GM19351 (cell line): ENCODE measurements around the gene CHRM2.

Source experiments
- ATAC-seq: cut with Tn5 transposase; IDR thresholded peaks from one replicate; pipeline ENCODE4 v1.9.1; 2021; ENCODE audit warnings: mild to moderate bottlenecking, moderate library complexity; ENCODE audit not compliant: unreplicated experiment

The CHRM2 gene

DNA sequence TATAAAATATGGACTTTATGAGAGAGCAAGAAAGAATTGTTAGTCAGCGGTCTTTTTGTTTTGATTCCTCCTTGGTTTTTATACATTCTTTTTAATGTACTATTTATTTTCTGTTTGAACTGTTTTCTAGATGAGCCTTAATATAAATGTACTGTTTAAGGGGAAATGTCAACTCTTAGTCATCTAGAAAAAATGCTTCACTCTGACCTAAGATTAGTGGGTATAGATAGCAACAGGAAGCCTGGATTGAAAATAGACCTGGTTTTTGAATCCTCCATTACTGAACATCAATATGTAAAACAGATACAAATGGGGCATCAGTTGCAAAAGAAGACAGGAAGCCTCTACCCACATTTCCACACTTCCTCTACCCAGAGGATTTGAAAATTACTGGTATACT, 87.8 kb downstream of the CHRM2 start:
- ATAC-seq, result no peak

- no peak for ATAC-seq
These were observed 88.2 kb downstream of the CHRM2 start for GRCh38 chr7:136956671-136957070.

DNA sequence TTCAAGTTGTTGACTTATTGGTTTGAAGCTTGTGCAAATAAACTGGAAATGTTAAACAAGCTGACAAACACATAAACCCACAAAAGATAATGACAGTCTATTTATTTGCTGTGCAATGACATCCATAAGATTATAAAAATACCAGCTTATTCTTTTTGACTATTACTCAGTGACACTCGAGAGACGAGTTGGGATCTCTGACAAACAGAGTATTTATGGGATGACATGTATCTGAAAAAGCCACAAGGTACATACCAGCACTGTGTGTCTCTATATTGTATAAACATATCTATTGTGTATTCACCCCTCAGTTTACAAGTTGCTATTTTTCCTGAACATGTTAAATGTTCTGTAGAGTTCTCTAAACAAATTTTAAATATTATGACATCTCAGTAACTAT, 88.9 kb downstream of the CHRM2 start:
- no peak for ATAC-seq

DNA sequence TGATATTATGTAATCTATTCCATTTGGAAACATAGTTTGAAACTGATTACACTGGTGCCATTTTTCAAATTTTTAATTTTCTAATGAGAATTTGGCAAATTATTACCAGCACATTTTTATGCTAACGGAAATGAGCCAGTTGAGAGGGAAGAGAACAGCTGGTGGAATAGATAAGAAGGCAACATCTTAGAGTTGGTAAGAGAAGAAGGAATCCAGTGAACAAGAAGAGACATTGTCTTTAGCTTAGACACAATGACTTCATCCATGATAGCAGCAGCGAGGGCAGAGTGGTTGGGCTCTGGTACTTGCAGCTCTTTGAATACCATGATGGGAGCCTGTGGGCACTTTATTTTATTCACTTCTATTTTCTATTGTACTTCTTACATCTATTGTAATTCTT, 89.6 kb downstream of the CHRM2 start:
- ATAC-seq, result no peak

GRCh38 chr7:136964347-136964746, 95.9 kb downstream of the CHRM2 start:
- ATAC-seq, result no peak

GRCh38 chr7:136966825-136967224, 98.4 kb downstream of the CHRM2 start:
- no peak for ATAC-seq

GRCh38 chr7:136969761-136970160, 101.3 kb downstream of the CHRM2 start:
- no peak for ATAC-seq

DNA sequence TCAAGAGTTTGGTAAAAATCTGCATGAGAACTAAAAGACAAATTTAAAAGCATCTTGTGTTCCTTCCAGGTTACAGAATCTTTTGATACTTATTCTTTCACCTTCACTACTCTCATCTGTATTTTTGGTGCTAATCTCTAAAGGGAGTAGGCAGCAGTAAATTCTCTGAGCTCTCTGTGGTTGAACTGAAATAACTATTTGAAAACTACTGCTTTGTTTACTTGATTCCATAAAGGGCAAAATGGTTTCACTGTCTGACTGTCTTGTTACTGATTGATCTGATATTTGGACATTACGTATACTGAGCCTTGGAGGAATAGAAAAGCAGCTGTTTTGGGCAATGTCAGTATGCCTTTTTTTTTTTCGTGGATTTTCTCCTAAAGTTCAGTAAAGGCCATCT, 103.3 kb downstream of the CHRM2 start:
- ATAC-seq, result no peak

- no peak for ATAC-seq
These were observed 108.2 kb downstream of the CHRM2 start for GRCh38 chr7:136976504-136977251.

DNA sequence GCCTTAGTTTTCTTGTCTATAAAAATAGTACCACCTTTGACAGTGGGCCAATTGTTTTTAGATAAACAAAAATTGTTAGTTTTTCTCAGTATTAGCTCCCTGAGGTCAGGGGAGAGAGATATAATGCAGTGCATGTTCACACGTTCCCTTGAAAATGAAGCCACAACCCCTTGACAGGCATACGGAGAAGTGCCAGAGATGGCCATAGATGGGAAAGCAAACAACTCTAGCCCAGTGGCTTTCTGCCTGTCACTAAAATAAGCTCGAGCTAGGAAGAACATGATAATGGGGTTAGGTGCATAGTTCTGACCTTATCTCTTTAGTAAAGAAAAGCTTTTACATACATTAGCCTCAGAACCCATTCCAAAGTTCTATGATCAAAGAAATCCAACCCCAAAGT, 124.9 kb downstream of the CHRM2 start:
- ATAC-seq, result no peak

DNA sequence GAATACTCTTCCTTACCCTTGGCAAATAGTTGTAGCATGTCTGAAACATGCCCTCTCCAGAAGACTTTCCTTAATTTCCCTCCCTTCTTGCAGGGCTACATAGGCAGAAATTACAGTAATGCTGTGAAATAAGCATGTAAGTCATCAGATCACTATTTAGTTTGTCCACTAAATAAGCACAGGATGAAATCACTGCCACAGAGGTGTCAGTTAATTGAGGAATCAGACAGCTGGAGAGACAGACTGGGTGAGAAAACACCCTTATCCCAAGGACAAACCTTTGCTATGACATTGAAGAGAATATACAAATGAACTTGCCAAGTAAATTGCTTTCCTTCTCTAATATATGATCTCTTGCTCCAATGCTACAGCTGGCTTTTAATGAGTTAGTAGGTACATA, 129.3 kb downstream of the CHRM2 start:
- no peak for ATAC-seq

DNA sequence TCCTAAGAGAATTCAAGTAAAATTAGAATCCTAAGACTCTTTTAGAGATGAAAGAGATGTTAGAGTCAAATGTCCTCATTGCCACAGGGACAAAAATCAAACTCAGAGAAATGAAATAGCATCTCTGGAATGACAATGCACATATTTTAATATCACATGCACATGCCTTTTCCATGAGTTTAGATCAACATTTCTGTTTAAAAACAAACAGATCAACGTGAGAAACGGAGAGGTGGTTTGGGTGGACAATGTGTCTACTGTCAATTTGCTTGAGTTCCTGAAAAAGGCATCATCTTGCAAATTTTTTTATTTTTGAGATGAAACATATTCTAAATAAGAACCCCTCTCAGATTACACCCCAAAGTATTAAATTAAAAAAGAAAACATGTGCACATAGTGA, 130.0 kb downstream of the CHRM2 start:
- no peak for ATAC-seq

DNA sequence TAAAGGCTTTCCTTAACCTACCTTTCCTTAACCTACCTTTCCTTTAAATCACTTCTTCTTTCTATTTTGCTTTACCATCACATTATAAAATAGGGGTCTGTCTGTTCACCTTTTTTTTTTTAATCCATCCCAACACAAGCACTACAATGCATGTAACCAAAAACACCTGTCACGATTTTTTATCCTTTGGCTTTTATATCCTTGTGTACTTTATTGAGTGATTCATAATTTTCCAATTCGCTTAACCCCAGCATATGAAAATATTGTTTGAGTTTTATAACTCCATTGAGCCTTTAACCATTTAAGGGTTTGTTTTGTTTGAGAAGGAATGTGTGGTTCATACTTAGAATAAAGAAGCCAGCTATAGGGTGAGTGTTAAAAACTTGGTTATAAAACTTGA, 132.2 kb downstream of the CHRM2 start:
- ATAC-seq, result no peak

- no peak for ATAC-seq
These were observed 132.6 kb downstream of the CHRM2 start for GRCh38 chr7:137001041-137001440.

DNA sequence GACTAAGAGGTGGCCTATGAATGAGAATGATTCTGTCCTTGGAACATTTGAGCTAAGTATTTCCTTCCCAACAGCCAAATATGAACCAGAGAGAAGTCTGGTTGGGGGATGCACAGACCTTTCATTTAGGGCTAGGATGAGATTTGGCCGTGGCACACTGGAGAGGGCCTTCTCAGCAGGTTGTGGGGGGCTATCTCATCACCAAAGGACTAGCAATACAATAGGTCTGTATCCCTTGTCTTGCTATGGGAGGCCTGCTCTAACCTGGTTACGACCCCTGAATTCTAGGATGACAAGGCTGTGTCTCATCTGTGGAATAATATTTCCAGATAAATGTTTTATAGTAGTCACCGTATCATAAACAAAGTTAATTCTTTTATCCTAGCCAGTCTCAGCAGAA, 133.0 kb downstream of the CHRM2 start:
- no peak for ATAC-seq

DNA sequence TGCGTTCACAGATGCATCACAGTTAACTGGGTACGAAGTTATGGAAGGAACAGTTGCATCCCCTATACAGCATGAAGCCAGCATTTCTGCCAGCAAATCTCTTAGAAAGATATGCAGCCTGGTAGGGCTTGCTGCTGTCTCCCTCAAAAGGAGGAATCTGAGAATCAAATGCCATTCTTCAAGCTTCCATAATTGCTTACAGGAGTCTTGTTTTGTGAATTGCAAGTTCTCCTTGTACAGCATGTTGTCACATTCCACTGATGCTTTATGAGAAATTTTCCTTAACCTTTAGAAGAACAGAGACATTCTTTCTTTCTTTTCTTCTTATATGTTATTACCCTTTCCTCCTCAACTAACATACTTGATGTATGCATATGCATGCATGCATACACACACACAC, 134.6 kb downstream of the CHRM2 start:
- ATAC-seq, result no peak

DNA sequence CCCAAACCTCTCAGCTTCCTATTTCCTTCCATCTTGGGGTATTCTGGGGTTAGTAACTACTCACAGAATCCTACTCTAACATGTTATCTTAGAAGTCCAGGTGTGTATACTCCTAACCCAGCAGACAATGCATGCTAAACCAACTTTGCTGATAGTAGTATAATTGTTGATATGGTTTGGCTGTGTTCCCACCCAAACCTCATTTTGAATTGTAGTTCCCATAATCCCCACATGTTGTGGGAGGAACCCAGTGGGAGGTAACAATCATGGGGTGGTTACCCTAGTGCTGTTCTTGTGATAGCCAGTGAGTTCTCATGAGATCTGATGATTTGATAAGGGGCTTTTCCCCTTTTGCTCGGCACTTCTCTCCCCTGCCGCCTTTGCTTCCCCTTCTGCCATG, 135.1 kb downstream of the CHRM2 start:
- ATAC-seq, result no peak

DNA sequence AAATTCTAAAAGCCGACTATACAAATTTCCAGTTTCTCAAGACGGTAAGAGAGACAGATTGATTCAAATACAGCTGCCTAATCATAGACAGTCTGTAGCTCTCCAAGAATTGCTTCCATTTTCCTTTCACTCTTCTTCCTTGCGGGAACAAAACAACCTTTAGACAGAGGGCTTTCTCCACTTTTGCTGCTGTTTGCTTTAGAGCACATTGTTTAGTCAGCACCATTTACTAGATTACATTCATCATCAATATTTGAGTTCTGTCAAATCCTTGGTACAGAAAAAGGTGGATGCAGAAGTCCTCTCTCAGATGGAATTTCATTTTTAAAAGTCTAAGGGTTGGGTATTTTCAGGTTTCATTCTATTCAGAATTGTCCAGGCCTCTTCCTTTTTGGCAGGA, 137.4 kb downstream of the CHRM2 start:
- no peak for ATAC-seq

DNA sequence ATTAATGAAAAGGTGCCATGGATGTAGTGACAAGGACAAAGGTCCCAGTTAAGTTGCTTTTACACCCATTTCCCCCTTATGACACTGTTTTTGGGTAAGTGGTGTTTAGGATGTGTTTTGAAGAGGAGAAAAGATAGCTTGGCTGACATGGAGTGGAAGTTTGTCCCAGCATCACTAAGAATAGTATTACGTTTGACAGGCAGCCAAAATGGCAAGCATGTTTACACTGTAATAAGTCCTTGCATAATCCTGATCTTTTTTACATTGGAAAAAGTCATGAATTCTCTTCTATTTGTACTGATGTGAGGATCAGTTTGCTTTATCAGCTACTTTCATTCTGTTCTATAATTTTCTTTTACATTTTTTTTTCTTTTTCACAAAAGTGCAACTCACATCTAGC, 137.8 kb downstream of the CHRM2 start:
- no peak for ATAC-seq

- no peak for ATAC-seq
These were observed 138.7 kb downstream of the CHRM2 start for GRCh38 chr7:137007001-137007694.

DNA sequence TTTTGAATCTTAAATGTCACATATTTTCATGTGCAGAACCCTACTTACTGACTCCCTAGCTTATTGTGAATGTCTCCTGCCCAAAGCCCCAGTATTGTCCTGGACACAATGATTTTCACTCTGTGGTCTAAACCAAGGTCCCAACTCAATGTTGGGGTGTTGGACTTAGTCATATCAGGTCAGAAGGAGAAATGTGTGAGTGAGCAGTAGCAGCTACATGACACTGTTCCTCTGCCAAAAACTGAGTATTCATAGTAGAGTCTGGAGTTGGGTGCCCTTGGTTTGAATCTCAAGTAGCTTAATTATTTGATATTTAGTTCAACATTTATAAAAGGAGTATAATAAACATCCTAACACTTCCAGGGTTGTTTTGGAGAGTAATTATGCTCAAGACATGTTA, 141.0 kb downstream of the CHRM2 start:
- ATAC-seq, result no peak

DNA sequence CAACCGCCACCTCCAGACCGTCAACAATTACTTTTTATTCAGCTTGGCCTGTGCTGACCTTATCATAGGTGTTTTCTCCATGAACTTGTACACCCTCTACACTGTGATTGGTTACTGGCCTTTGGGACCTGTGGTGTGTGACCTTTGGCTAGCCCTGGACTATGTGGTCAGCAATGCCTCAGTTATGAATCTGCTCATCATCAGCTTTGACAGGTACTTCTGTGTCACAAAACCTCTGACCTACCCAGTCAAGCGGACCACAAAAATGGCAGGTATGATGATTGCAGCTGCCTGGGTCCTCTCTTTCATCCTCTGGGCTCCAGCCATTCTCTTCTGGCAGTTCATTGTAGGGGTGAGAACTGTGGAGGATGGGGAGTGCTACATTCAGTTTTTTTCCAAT, 146.6 kb downstream of the CHRM2 start:
- no peak for ATAC-seq

GRCh38 chr7:137017221-137017620, 148.8 kb downstream of the CHRM2 start:
- ATAC-seq, result no peak
